Stimulated activated naive CD4-positive, alpha-beta T cell treated with Interleukin-2 at 50 U/mL for 16 hours (primary cell): ENCODE results near the gene FOXJ3.
"Not testable (repeated sequence)": the region's sequence is repeated elsewhere in the genome, so short reads cannot be mapped to it uniquely, and the experiment has no call there.

Experiments
- DNase-seq: peaks from one replicate; lab custom pipeline; 2025; lab: John Stamatoyannopoulos, UW

The FOXJ3 gene

GRCh38 chr1:42251042-42251441, 84.0 kb downstream of the FOXJ3 start:
- DNase-seq: no peak

- DNase-seq: no peak
These were observed 84.9 kb downstream of the FOXJ3 start for GRCh38 chr1:42250164-42250563.

GRCh38 chr1:42240966-42241755, 93.9 kb downstream of the FOXJ3 start:
- no peak for DNase-seq

GRCh38 chr1:42239555-42239954, 95.5 kb downstream of the FOXJ3 start:
- DNase-seq: no peak

GRCh38 chr1:42239041-42239440, 96.0 kb downstream of the FOXJ3 start:
- no peak for DNase-seq

- no peak for DNase-seq
These were observed 103.8 kb downstream of the FOXJ3 start for GRCh38 chr1:42231253-42231652.

- no peak for DNase-seq
These were observed 106.1 kb downstream of the FOXJ3 start for GRCh38 chr1:42228938-42229337.

- DNase-seq: no peak
These were observed 112.0 kb downstream of the FOXJ3 start for GRCh38 chr1:42223036-42223435.

- no peak for DNase-seq
These were observed 113.0 kb downstream of the FOXJ3 start for GRCh38 chr1:42221952-42222606.

GRCh38 chr1:42221456-42221855, 113.6 kb downstream of the FOXJ3 start:
- no peak for DNase-seq

- DNase-seq: no peak
These were observed 115.4 kb downstream of the FOXJ3 start for GRCh38 chr1:42219627-42220026.

- DNase-seq: no peak
These were observed 120.6 kb downstream of the FOXJ3 start for GRCh38 chr1:42214447-42214871.

- DNase-seq: no peak
These were observed 123.8 kb downstream of the FOXJ3 start for GRCh38 chr1:42211224-42211623.

GRCh38 chr1:42210421-42211133, 124.5 kb downstream of the FOXJ3 start:
- DNase-seq: no peak

GRCh38 chr1:42209526-42210251, 125.3 kb downstream of the FOXJ3 start:
- DNase-seq: no peak

GRCh38 chr1:42206930-42207329, 128.1 kb downstream of the FOXJ3 start:
- not testable (repeated sequence) for DNase-seq

- DNase-seq: no peak
These were observed 128.9 kb downstream of the FOXJ3 start for GRCh38 chr1:42206164-42206563.

- DNase-seq: no peak
These were observed 133.0 kb downstream of the FOXJ3 start for GRCh38 chr1:42201986-42202385.

GRCh38 chr1:42198251-42198650, 136.8 kb downstream of the FOXJ3 start:
- no peak for DNase-seq

- DNase-seq: no peak
These were observed 139.2 kb downstream of the FOXJ3 start for GRCh38 chr1:42195841-42196240.

- DNase-seq: no peak
These were observed 142.9 kb downstream of the FOXJ3 start for GRCh38 chr1:42192106-42192505.

- no peak for DNase-seq
These were observed 143.7 kb downstream of the FOXJ3 start for GRCh38 chr1:42191319-42191718.
